Astrocyte (in vitro differentiated cells and primary cell): Measurements from ENCODE around the gene ADGRB3. TPM values are rescaled to one million over a fixed set of nuclear protein-coding genes. Genes with fewer than 3 reads are reported as not detected.

Experiments used
- DNase-seq: peaks from one replicate; pipeline ENCODE4 v3.0.0-alpha.2; 2010; ENCODE audit warnings: low read depth
- FAIRE-seq: peaks from 2 replicates; lab custom pipeline; 2011; peaks lifted over from hg19 to GRCh38; lab: Jason Lieb, UNC
- H2AFZ ChIP-seq: 2 replicates; pipeline ENCODE4 v1.6.0; 2012; ENCODE audit warnings: low read depth, low read length, inconsistent platforms
- H3K27ac ChIP-seq: 2 replicates; pipeline ENCODE4 v1.5.1; 2011; ENCODE audit warnings: low read depth, low read length, inconsistent platforms
- H3K27me3 ChIP-seq: 2 replicates; pipeline ENCODE4 v1.6.0; 2011; ENCODE audit warnings: low read length, inconsistent platforms; ENCODE audit not compliant: insufficient read depth
- H3K36me3 ChIP-seq: 2 replicates; pipeline ENCODE4 v1.5.1; 2011; ENCODE audit warnings: low read length, inconsistent platforms; ENCODE audit not compliant: insufficient read depth
- H3K4me1 ChIP-seq: 2 replicates; pipeline ENCODE4 v1.5.1; 2011; ENCODE audit warnings: low read length, inconsistent platforms; ENCODE audit not compliant: insufficient read depth
- H3K4me2 ChIP-seq: 2 replicates; pipeline ENCODE4 v1.6.0; 2012; ENCODE audit warnings: low read length, inconsistent platforms
- H3K4me3 ChIP-seq: 2 replicates; pipeline ENCODE4 v1.5.1; 2011; ENCODE audit warnings: low read depth, mild to moderate bottlenecking, low read length, inconsistent platforms; ENCODE audit not compliant: insufficient read depth
- H3K79me2 ChIP-seq: 2 replicates; pipeline ENCODE4 v1.6.0; 2012; ENCODE audit warnings: mild to moderate bottlenecking, low read length, inconsistent platforms; ENCODE audit not compliant: insufficient read depth
- H3K9ac ChIP-seq: 2 replicates; pipeline ENCODE4 v1.6.0; 2012; ENCODE audit warnings: mild to moderate bottlenecking, low read length, inconsistent platforms
- H3K9me3 ChIP-seq: 2 replicates; pipeline ENCODE4 v1.5.1; 2012; ENCODE audit warnings: low read depth, mild to moderate bottlenecking, low read length, inconsistent platforms; ENCODE audit not compliant: insufficient read depth
- H4K20me1 ChIP-seq: 2 replicates; pipeline ENCODE4 v1.6.0; 2012; ENCODE audit warnings: low read length, inconsistent platforms; ENCODE audit not compliant: insufficient read depth
- H3K27ac Mint-ChIP-seq: one replicate; pipeline ENCODE4 v1.8.0; 2021; ENCODE audit warnings: mild to moderate bottlenecking, mixed read lengths; ENCODE audit not compliant: unreplicated experiment
- H3K27me3 Mint-ChIP-seq: one replicate; pipeline ENCODE4 v1.8.0; 2021; ENCODE audit warnings: low read depth, mixed read lengths; ENCODE audit not compliant: unreplicated experiment
- H3K36me3 Mint-ChIP-seq: one replicate; pipeline ENCODE4 v1.8.0; 2021; ENCODE audit warnings: low read depth, mixed read lengths; ENCODE audit not compliant: unreplicated experiment
- H3K4me1 Mint-ChIP-seq: one replicate; pipeline ENCODE4 v1.8.0; 2021; ENCODE audit warnings: low read depth, mixed read lengths; ENCODE audit not compliant: unreplicated experiment
- H3K4me3 Mint-ChIP-seq: one replicate; pipeline ENCODE4 v1.8.0; 2021; ENCODE audit warnings: mild to moderate bottlenecking, moderate library complexity, mixed read lengths; ENCODE audit not compliant: unreplicated experiment
- H3K9me3 Mint-ChIP-seq: one replicate; pipeline ENCODE4 v1.8.0; 2021; ENCODE audit warnings: mild to moderate bottlenecking, mixed read lengths; ENCODE audit not compliant: unreplicated experiment
- CTCF ChIP-seq: IDR thresholded peaks from 2 replicates; pipeline ENCODE4 v1.5.1; 2011; ENCODE audit warnings: low read depth, mild to moderate bottlenecking, inconsistent platforms, low read length, moderate library complexity; ENCODE audit not compliant: insufficient read depth
- EZH2 ChIP-seq: IDR thresholded peaks from 2 replicates; pipeline ENCODE4 v1.6.1; 2012; ENCODE audit warnings: mild to moderate bottlenecking, low read length, inconsistent platforms; ENCODE audit not compliant: insufficient read depth
- total RNA-seq: library from RNA; stranded (reverse); gene quantifications from 2 replicates; pipeline ENCODE4 v1.2.1, GENCODE V29; 2021

ADGRB3 gene
- total RNA-seq, 1 donor from 2014 or later: 0.77 TPM

- Histone ChIP-seq H3K79me2 (no peaks in the 10 kb centered on the region), H3K27me3 (no peaks in the 10 kb centered on the region), H3K27ac (no peak overlapping the region), H2AFZ (no peak overlapping the region), H3K36me3 (no peaks in the 10 kb centered on the region), H3K4me1 (no peaks in the 10 kb centered on the region), H3K4me2 (no peak overlapping the region), H4K20me1 (no peaks in the 10 kb centered on the region), H3K9me3 (no peaks in the 10 kb centered on the region), H3K9ac (no peak overlapping the region), H3K4me3 (no peak overlapping the region)
- no peak for TF ChIP-seq EZH2
- no peak for TF ChIP-seq CTCF
- Mint-ChIP-seq H3K27ac (no peak overlapping the region), H3K4me1 (no peaks in the 10 kb centered on the region), H3K36me3 (peaks cover 2% of the 10 kb centered on the region), H3K27me3 (no peaks in the 10 kb centered on the region), H3K9me3 (peaks cover 11% of the 10 kb centered on the region), H3K4me3 (no peak overlapping the region)
- DNase-seq: no peak
- no peak for FAIRE-seq
Measured at GRCh38 chr6:69145062-69145461, 510.0 kb downstream of the ADGRB3 start.

- no peak overlapping the region for H2AFZ ChIP-seq
- H4K20me1 ChIP-seq: no peaks in the 10 kb centered on the region
- TF ChIP-seq EZH2: no peak
- no peak for TF ChIP-seq CTCF
- Mint-ChIP-seq H3K27ac (no peak overlapping the region), H3K4me3 (no peak overlapping the region), H3K4me1 (no peaks in the 10 kb centered on the region), H3K27me3 (no peaks in the 10 kb centered on the region), H3K9me3 (peaks cover 11% of the 10 kb centered on the region), H3K36me3 (peaks cover 2% of the 10 kb centered on the region)
- H3K27ac ChIP-seq: no peak overlapping the region
- DNase-seq: no peak
- H3K9me3 ChIP-seq: no peaks in the 10 kb centered on the region
- H3K79me2 ChIP-seq: no peaks in the 10 kb centered on the region
- H3K4me1 ChIP-seq: no peaks in the 10 kb centered on the region
- H3K4me3 ChIP-seq: no peak overlapping the region
- no peak overlapping the region for H3K9ac ChIP-seq
- H3K27me3 ChIP-seq: no peaks in the 10 kb centered on the region
- no peaks in the 10 kb centered on the region for H3K36me3 ChIP-seq
- no peak for FAIRE-seq
- no peak overlapping the region for H3K4me2 ChIP-seq
Measured at GRCh38 chr6:69146385-69146784, 511.3 kb downstream of the ADGRB3 start.

GRCh38 chr6:69155467-69155866 is 520.4 kb downstream of the ADGRB3 start:
- H3K9ac ChIP-seq: no peak overlapping the region
- H3K27ac ChIP-seq: no peak overlapping the region
- no peaks in the 10 kb centered on the region for H3K9me3 ChIP-seq
- no peaks in the 10 kb centered on the region for H3K4me1 Mint-ChIP-seq
- TF ChIP-seq CTCF (no peak), EZH2 (no peak)
- no peak overlapping the region for H2AFZ ChIP-seq
- no peak for DNase-seq
- FAIRE-seq: no peak
- H3K36me3 Mint-ChIP-seq: no peaks in the 10 kb centered on the region
- no peaks in the 10 kb centered on the region for H3K79me2 ChIP-seq
- no peaks in the 10 kb centered on the region for H4K20me1 ChIP-seq
- H3K27me3 ChIP-seq: no peaks in the 10 kb centered on the region
- no peak overlapping the region for H3K4me3 Mint-ChIP-seq
- H3K9me3 Mint-ChIP-seq: no peaks in the 10 kb centered on the region
- H3K27ac Mint-ChIP-seq: no peak overlapping the region
- H3K27me3 Mint-ChIP-seq: no peaks in the 10 kb centered on the region
- H3K36me3 ChIP-seq: no peaks in the 10 kb centered on the region
- no peak overlapping the region for H3K4me3 ChIP-seq
- no peak overlapping the region for H3K4me2 ChIP-seq
- H3K4me1 ChIP-seq: no peaks in the 10 kb centered on the region
